GM12892 (cell line): Measurements from ENCODE around the gene PCSK6.

Experiments
- POLR2A ChIP-seq: IDR thresholded peaks from 2 replicates; pipeline ENCODE4 v1.6.1; 2011; ENCODE audit warnings: low read depth, low read length, control low read depth
- POLR2AphosphoS5 ChIP-seq: IDR thresholded peaks from 2 replicates; pipeline ENCODE4 v1.6.1; 2011; ENCODE audit warnings: low read depth, low read length, control low read depth
- TAF1 ChIP-seq: IDR thresholded peaks from 2 replicates; pipeline ENCODE4 v1.6.1; 2011; ENCODE audit warnings: low read depth, mild to moderate bottlenecking, control low read depth, low read length, borderline replicate concordance

DNA sequence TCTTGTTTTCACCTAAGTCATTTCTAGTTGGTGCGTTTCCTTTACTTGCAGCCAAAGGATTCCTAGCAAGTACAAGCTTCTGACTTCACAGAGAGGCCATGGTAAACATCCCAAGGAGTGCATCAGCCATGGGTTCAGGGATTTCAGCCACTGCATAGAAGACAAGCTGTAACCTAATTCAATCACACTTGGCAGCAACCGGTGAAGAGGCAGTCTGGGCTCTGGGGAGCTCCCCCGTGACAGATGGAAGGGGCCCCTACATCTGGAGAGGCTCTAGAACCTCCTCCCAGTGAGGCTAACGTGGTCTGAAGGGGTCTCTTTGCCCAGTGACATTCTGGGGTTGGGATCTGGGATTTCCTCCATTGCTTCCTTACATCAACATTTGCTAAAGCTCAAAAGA lies 186.1 kb downstream of the PCSK6 start:
- TF ChIP-seq POLR2A = no peak
- no peak for TF ChIP-seq POLR2AphosphoS5
- no peak for TF ChIP-seq TAF1
